Thoracic aorta (tissue), 2 donors: ENCODE results near the gene CERS4. TPM values are rescaled to one million over a fixed set of nuclear protein-coding genes. Genes with fewer than 3 reads are reported as not detected.

ENCODE experiments used
- ATAC-seq: fragments of 150-250 bp; one replicate; pipeline ENCODE4 v1.8.0; 2017; ENCODE audit warnings: low read depth; ENCODE audit not compliant: insufficient number of reproducible peaks, low FRiP score
- DNase-seq: peaks from one replicate; pipeline ENCODE4 v3.0.0-alpha.2; 2020; ENCODE audit warnings: low spot score
- H3K27ac ChIP-seq, 2 donors: fragments of 200-600 bp; sonication (generic); 1 replicate in 1 of 2; 2 replicates in 1 of 2; pipeline ENCODE4 v1.5.1; 2016; ENCODE audit warnings: mild to moderate bottlenecking in 2 of 2, moderate library complexity in 2 of 2
- H3K27me3 ChIP-seq: fragments of 200-600 bp; sonication (generic); replicated peaks from 2 replicates; pipeline ENCODE4 v1.6.0; 2016; ENCODE audit warnings: mild to moderate bottlenecking; ENCODE audit not compliant: insufficient read depth
- H3K36me3 ChIP-seq: fragments of 200-600 bp; sonication (generic); one replicate; pipeline ENCODE4 v1.5.1; 2016
- H3K4me1 ChIP-seq, 2 donors: fragments of 200-600 bp; sonication (generic); 1 replicate in 1 of 2; 2 replicates in 1 of 2; pipeline versions ENCODE4 v1.5.1 to v1.6.0; 2016; ENCODE audit warnings: low read depth in 2 of 2, mild to moderate bottlenecking in 1 of 2; ENCODE audit not compliant: control insufficient read depth in 1 of 2
- H3K4me3 ChIP-seq: fragments of 200-600 bp; sonication (generic); 2 replicates; pipeline ENCODE4 v1.5.1; 2016; ENCODE audit warnings: mild to moderate bottlenecking
- H3K9me3 ChIP-seq: fragments of 200-600 bp; sonication (generic); 2 replicates; pipeline ENCODE4 v1.5.1; 2016
- total RNA-seq, 2 donors: library from RNA; depleted of rRNA; stranded (reverse); fragments of >200 nt; gene quantifications; one replicate each; pipeline versions ENCODE4 v1.1.0 to v1.2.3, GENCODE V29; 2016
- TF ChIP-seq, protein P1 (sequence below): fragments of 200-600 bp; sonication (generic); IDR thresholded peaks from one replicate; pipeline ENCODE4 v1.5.1; 2019; ENCODE audit warnings: antibody characterized with exemption

The CERS4 gene
- total RNA-seq, 2 donors from 2014 or later = 21.9 to 29.7 TPM

- H3K27me3 ChIP-seq = no peaks in the 10 kb centered on the region
- no peak for ATAC-seq
- no peak overlapping the region for H3K4me3 ChIP-seq
- H3K36me3 ChIP-seq = no peaks in the 10 kb centered on the region
- H3K4me1 ChIP-seq = no peaks in the 10 kb centered on the region
- H3K27ac ChIP-seq = no peak overlapping the region
- no peak for DNase-seq
- no peaks in the 10 kb centered on the region for H3K9me3 ChIP-seq
- TF ChIP-seq, protein P1, sequence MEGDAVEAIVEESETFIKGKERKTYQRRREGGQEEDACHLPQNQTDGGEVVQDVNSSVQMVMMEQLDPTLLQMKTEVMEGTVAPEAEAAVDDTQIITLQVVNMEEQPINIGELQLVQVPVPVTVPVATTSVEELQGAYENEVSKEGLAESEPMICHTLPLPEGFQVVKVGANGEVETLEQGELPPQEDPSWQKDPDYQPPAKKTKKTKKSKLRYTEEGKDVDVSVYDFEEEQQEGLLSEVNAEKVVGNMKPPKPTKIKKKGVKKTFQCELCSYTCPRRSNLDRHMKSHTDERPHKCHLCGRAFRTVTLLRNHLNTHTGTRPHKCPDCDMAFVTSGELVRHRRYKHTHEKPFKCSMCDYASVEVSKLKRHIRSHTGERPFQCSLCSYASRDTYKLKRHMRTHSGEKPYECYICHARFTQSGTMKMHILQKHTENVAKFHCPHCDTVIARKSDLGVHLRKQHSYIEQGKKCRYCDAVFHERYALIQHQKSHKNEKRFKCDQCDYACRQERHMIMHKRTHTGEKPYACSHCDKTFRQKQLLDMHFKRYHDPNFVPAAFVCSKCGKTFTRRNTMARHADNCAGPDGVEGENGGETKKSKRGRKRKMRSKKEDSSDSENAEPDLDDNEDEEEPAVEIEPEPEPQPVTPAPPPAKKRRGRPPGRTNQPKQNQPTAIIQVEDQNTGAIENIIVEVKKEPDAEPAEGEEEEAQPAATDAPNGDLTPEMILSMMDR = no peak
Observed at GRCh38 chr19:8174706-8175105, 34.5 kb upstream of the CERS4 start.

DNA sequence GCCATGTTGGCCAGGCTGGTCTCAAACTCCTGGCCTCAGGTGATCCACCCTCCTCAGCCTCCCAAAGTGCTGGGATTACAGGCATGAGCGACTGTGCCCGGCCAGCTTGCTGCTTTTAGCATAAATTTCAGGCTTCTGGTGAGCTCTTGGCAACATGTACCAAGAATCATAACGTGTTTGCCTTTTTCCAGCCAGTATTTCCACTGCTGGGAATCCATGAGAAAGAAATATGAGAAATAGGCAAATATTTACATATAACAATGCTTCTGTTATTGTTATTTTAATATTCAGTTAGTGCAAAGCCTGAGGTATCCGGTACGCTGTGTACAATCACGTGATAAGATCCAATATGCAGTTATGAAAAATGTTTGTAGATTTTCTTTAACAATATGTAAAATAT, 29.2 kb upstream of the CERS4 start:
- H3K27ac ChIP-seq = no peak overlapping the region
- TF ChIP-seq, protein P1 = no peak
- H3K27me3 ChIP-seq = no peaks in the 10 kb centered on the region
- H3K36me3 ChIP-seq = no peaks in the 10 kb centered on the region
- no peak overlapping the region for H3K4me3 ChIP-seq
- no peak for ATAC-seq
- no peak for DNase-seq
- no peaks in the 10 kb centered on the region for H3K9me3 ChIP-seq
- H3K4me1 ChIP-seq = no peaks in the 10 kb centered on the region

GRCh38 chr19:8184274-8184673, 24.9 kb upstream of the CERS4 start:
- H3K27ac ChIP-seq = no peak overlapping the region
- TF ChIP-seq, protein P1 = no peak
- no peak for DNase-seq
- H3K27me3 ChIP-seq = no peaks in the 10 kb centered on the region
- H3K4me3 ChIP-seq = no peak overlapping the region
- H3K4me1 ChIP-seq = no peaks in the 10 kb centered on the region
- no peaks in the 10 kb centered on the region for H3K36me3 ChIP-seq
- no peaks in the 10 kb centered on the region for H3K9me3 ChIP-seq
- no peak for ATAC-seq

DNA sequence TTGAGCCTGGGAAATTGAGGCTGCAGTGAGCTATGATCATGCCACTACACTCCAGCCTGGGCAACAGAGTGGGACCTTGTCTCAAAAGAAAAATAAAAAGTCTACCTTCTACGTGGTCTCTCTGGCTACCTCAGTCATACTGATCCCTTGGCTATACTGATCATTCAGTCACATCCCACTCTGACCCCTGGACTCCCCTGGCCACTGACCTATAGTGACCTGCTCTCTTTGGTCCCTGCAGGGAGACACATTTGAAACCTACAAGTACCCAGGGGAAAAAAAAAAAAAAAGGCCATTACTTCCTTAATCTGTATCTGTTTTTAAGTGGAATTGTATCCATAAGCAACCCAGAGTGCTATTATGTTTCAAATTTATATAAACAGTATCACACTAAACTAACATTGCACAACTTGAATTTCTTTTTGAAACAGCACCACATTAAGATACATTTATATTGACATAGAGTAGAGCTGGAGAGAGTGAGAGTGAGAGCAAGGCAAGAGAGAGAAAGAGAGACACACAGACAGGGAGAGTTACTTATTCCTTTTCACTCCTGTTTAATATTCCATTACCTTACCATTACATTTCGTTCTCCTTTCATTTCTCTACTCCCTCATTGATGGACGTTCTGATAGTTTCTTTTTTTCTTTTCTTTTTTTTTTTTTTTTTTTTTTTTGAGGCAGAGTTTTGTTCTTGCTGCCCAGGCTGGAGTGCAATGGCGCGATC, 23.7 kb upstream of the CERS4 start:
- ATAC-seq (no peak), DNase-seq (no peak)
- Histone ChIP-seq H3K9me3 (no peaks in the 10 kb centered on the region), H3K4me1 (no peaks in the 10 kb centered on the region), H3K4me3 (no peak overlapping the region), H3K27me3 (no peaks in the 10 kb centered on the region), H3K36me3 (no peaks in the 10 kb centered on the region), H3K27ac (no peak overlapping the region)
- TF ChIP-seq, protein P1 = no peak

DNA sequence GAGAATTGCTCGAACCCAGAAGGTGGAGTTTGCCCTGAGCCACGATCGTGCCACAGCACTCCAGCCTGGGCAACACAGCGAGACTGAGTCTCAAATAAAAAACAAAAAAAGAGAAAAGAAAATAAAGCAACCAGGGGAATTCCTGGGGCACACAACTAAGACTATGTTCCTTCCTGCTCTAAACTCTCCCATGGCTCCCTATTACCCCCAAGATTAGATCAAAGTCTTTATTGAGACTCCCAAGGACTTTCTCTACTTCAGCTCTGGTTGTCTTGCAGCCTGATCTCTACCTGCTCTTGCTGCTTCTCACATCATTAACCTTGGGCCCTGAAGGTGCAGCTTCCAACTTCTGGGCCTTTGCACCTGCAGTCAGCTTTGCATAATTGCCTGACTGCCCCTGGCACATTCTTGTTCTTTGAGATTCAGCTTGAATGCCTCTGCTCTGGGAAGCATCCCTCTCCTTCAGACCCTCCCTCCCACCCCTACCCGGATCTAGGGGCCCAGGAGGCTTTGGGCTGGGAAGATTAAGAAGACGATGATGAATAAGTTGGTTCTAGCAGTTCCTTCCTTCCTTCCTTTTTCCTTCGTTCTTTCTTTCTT, 16.8 kb upstream of the CERS4 start:
- Histone ChIP-seq H3K27ac (no peak overlapping the region), H3K4me3 (no peak overlapping the region), H3K4me1 (no peaks in the 10 kb centered on the region), H3K36me3 (no peaks in the 10 kb centered on the region), H3K9me3 (no peaks in the 10 kb centered on the region), H3K27me3 (no peaks in the 10 kb centered on the region)
- TF ChIP-seq, protein P1 = no peak
- ATAC-seq (no peak), DNase-seq (no peak)
